GM13976 (cell line): ENCODE results near the gene ALDH8A1.

ENCODE experiments used
- DNase-seq: peaks from one replicate; pipeline ENCODE4 v3.0.0; 2012; ENCODE audit warnings: low spot score
- in situ Hi-C: fragments of 300-500 bp; cut with MboI; formaldehyde crosslinking; loops from one replicate; pipeline ENCODE4 v1.12.0; 2022; ENCODE audit warnings: low sequenced_read_pairs, mixed read lengths, inconsistent platforms; ENCODE audit not compliant: unreplicated experiment
- TF ChIP-seq, protein P1 (sequence below): IDR thresholded peaks from 2 replicates; pipeline ENCODE4 v1.5.1; 2012; ENCODE audit warnings: borderline replicate concordance, mild to moderate bottlenecking; ENCODE audit not compliant: insufficient read depth; ENCODE audit errors: extremely low read depth, missing control alignments, control extremely low read depth

ALDH8A1 gene

DNA sequence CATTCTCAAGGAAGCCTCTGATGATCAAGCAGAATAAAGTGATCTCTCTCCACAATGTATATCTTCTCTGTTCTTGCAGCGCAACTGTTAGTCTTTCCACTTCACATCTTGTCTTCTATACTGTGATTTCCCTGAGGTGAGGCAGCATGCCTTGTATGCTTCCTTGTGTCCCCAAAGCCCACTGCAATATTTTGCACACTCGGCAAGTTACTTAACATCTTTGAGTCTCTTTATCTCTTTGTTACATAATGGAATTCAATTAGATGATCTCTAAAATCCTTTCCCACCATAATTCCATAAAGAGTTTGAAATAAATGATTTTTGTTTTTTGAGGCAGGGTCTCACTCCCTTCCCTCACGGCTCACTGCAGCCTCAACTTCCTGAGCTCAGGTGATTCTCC lies 40.4 kb upstream of the ALDH8A1 start:
- in situ Hi-C loops = no loop called here
- DNase-seq = no peak
- TF ChIP-seq, protein P1, sequence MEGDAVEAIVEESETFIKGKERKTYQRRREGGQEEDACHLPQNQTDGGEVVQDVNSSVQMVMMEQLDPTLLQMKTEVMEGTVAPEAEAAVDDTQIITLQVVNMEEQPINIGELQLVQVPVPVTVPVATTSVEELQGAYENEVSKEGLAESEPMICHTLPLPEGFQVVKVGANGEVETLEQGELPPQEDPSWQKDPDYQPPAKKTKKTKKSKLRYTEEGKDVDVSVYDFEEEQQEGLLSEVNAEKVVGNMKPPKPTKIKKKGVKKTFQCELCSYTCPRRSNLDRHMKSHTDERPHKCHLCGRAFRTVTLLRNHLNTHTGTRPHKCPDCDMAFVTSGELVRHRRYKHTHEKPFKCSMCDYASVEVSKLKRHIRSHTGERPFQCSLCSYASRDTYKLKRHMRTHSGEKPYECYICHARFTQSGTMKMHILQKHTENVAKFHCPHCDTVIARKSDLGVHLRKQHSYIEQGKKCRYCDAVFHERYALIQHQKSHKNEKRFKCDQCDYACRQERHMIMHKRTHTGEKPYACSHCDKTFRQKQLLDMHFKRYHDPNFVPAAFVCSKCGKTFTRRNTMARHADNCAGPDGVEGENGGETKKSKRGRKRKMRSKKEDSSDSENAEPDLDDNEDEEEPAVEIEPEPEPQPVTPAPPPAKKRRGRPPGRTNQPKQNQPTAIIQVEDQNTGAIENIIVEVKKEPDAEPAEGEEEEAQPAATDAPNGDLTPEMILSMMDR = no peak

DNA sequence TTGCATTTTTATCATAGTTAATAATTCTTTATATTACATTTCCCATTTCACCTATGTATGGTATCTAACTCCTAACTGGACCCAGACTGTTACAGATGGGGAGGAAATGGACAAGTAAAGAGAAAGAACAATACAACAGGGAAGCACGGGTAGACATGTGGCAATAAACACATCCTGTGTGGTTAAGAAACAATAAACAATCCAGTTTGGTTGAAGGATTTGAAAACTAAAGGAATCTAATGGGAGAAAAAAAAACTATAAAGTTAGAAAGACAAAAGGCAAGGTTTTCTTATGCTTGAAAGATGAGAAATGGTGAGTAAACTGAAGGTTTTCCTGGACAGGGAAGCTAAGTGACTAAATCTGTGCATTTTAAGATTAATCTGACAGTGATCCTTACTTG lies 34.9 kb upstream of the ALDH8A1 start:
- TF ChIP-seq, protein P1 = no peak
- no peak for DNase-seq
- in situ Hi-C loops = no loop called here

DNA sequence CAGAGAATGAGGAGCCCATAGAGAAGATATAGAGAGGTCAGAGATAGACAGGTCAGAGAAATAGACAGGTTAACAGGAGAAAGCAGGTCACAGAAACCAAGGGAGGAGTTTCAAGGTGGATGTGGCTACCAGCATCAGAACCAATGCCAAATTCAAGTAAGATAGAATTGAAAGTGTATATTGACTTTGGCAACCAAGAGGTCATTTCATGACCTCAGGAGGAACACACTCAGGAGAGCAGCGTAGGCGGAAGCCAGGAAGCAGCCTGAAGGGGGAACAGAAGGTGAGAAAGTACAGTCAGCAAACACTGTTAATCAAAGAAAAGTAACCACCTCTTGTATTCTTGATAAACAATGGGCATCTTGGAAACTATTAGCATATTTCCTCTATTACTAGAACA lies 33.9 kb upstream of the ALDH8A1 start:
- TF ChIP-seq, protein P1 = no peak
- no peak for DNase-seq
- in situ Hi-C loops = no loop called here

DNA sequence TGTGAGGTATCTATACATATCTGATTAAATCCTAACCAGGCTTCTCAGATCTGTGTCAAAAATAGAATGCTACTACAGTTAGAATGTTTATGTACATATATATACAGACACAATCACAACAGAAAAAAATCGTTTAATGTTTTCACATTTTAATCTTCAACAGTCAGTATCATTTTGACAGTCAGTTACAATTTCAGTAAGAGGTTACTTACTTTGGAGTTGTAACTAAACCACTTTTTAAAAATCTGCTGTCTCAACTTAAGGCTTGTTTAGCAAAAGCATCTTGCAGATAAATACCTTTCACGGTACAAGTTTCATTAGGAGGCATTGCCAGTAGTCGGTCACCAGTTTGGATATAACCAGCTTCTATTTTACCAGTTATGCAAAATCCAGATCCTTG lies 32.3 kb upstream of the ALDH8A1 start:
- DNase-seq = no peak
- in situ Hi-C loops = no loop called here
- TF ChIP-seq, protein P1 = no peak

DNA sequence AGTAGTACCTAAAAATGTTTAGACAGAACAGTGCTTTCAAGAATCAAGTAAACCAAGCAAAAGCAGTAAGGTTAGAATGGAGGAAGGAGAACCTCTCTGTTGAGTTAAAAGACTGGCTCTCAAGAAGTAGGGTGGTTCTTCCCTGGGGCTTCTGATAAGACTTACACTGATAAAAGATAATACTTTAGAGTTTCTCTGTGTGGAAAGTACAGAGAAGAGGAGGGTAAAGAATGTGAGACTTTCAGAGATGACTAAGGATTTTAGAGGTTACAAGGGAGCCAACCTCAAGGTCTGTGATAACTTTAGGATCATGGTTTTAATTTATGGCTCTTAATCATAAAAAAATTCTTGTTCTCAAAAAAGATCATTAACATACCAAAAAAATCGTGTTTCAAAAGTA lies 30.9 kb upstream of the ALDH8A1 start:
- DNase-seq = no peak
- in situ Hi-C loops = no loop called here
- TF ChIP-seq, protein P1 = no peak

DNA sequence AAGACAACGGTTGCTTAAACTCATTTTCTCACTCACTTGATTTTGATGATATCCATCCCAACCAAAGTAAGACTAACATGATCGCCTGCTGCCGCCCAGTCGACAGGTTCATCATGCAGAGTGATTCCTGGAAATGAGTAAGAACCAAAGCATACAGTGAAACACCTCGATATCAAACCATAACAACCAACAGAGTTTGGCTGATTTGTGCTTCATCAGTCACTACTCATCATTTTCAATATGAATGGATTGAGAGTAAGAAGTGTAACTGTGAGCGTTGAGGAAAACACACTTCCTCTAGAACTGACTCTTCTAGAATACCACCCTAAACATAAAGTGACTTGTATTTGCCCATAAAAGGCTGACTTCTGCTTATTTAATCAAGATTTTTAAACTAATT lies 29.2 kb upstream of the ALDH8A1 start:
- peak; percentile 13 for DNase-seq
- TF ChIP-seq, protein P1 = no peak
- in situ Hi-C loops = no loop called here

DNA sequence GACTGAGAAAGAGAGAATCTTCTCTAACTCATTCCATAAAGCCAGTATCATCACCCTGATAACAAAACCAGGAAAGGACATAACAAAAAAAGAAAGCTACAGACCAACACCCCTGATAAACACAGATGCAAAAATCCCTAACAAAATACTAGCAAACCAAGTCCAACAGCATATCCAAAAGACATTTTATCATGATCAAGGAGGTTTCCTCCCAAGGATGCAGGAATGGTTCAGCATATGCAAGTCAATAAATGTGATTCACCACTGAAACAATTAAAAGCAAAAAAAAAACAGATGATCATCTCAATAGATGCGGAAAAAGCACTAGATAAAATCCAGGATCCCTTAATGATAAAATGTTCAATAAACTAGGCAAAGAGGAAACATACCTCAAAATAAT lies 24.5 kb upstream of the ALDH8A1 start:
- in situ Hi-C loops = no loop called here
- TF ChIP-seq, protein P1 = no peak
- no peak for DNase-seq
